GM12878 (cell line): Measurements from ENCODE around the gene CACNA1H. TPM values are rescaled to one million over a fixed set of nuclear protein-coding genes. Genes with fewer than 3 reads are reported as not detected.

Experiments
- ATAC-seq: fragments of 200-7000 bp; cut with Tn5 transposase; 3 replicates; pipeline ENCODE4 v1.9.1; 2020; ENCODE audit warnings: mild to moderate bottlenecking, moderate library complexity
- BruUV-seq: library from RNA; stranded (reverse); fragments of 400-500 nt; replicated peaks from 2 replicates; lab custom pipeline; 2021; lab: Mats Ljungman, UMichigan
- CTCF ChIA-PET: fragments of 300-600 bp; sonication (Branson Sonifier 250); formaldehyde crosslinking; extraction: SDS; loops from one replicate; lab custom pipeline; 2021; ENCODE audit warnings: inconsistent platforms; lab: Yijun Ruan, JAX
- POLR2A ChIA-PET: fragments of 350-600 bp; formaldehyde crosslinking; extraction: SDS; loops from one replicate; lab custom pipeline; 2021; ENCODE audit warnings: inconsistent platforms; lab: Charles Lee
- RAD21 ChIA-PET: fragments of 300-600 bp; sonication (Branson Sonifier 250); formaldehyde crosslinking; loops from one replicate; lab custom pipeline; 2023; ENCODE audit warnings: antibody characterized with exemption; ENCODE audit not compliant: unreplicated experiment; lab: Charles Lee
- SMC1A ChIA-PET: fragments of 300-600 bp; sonication (Branson Sonifier 250); formaldehyde crosslinking; loops from one replicate; lab custom pipeline; 2023; ENCODE audit not compliant: unreplicated experiment, uncharacterized antibody; lab: Charles Lee
- DNase-seq: peaks from one replicate; pipeline ENCODE4 v3.0.0-alpha.2; 2011; ENCODE audit warnings: low read depth, low spot score
- FAIRE-seq: peaks from 3 replicates; lab custom pipeline; 2011; peaks lifted over from hg19 to GRCh38; lab: Jason Lieb, UNC
- H2AFZ ChIP-seq: 2 replicates; pipeline ENCODE4 v1.6.0; 2011; ENCODE audit warnings: low read depth, low read length, control low read depth; ENCODE audit not compliant: control insufficient read depth
- H3K27ac ChIP-seq: 2 replicates; pipeline ENCODE4 v1.5.1; 2011; ENCODE audit warnings: control low read depth; ENCODE audit not compliant: control insufficient read depth, insufficient read depth
- H3K27me3 ChIP-seq, 2 experiments: replicated peaks in 1 of 2; 2 replicates each; pipeline versions ENCODE4 v1.6.0 to v1.6.1; 2011; ENCODE audit warnings: low read length in 1 of 2; ENCODE audit not compliant: control insufficient read depth in 2 of 2, insufficient read depth in 2 of 2
- H3K36me3 ChIP-seq, 2 experiments: 2 replicates each; pipeline ENCODE4 v1.5.1; 2011; ENCODE audit warnings: low read length in 1 of 2; ENCODE audit not compliant: control insufficient read depth in 2 of 2, insufficient read depth in 2 of 2
- H3K4me1 ChIP-seq: 2 replicates; pipeline ENCODE4 v1.6.1; 2011; ENCODE audit warnings: mild to moderate bottlenecking, low read length, moderate library complexity, mixed read lengths; ENCODE audit not compliant: control insufficient read depth, insufficient read depth
- H3K4me2 ChIP-seq: 2 replicates; pipeline ENCODE4 v1.6.0; 2011; ENCODE audit warnings: control low read depth; ENCODE audit not compliant: control insufficient read depth, insufficient read depth
- H3K4me3 ChIP-seq: fragments of 200-600 bp; sonication (generic); 2 replicates; pipeline ENCODE4 v1.5.1; 2016
- H3K79me2 ChIP-seq: 2 replicates; pipeline ENCODE4 v1.6.0; 2011; ENCODE audit warnings: low read length; ENCODE audit not compliant: control insufficient read depth, insufficient read depth
- H3K9ac ChIP-seq: 2 replicates; pipeline ENCODE4 v1.8.0; 2011; ENCODE audit warnings: low read length, control low read depth, mixed read lengths; ENCODE audit not compliant: control insufficient read depth, insufficient read depth
- H3K9me3 ChIP-seq: replicated peaks from 3 replicates; pipeline ENCODE4 v1.5.1; 2011; ENCODE audit warnings: mild to moderate bottlenecking, low read length; ENCODE audit not compliant: control insufficient read depth, insufficient read depth
- H4K20me1 ChIP-seq: 2 replicates; pipeline ENCODE4 v1.6.0; 2011; ENCODE audit not compliant: control insufficient read depth, insufficient read depth
- BMI1 ChIP-seq: fragments of 450-650 bp; IDR thresholded peaks from 2 replicates; pipeline ENCODE4 v1.6.1; 2016; ENCODE audit warnings: mild to moderate bottlenecking, moderate library complexity, borderline replicate concordance
- DPF2 ChIP-seq: fragments of 450-650 bp; IDR thresholded peaks from 2 replicates; pipeline ENCODE4 v1.6.1; 2017; ENCODE audit warnings: mild to moderate bottlenecking
- EP300 ChIP-seq, 2 experiments: fragments of 150-350 bp in 1 of 2; IDR thresholded peaks; 2 replicates each; pipeline ENCODE4 v1.6.1; 2011 to 2012; ENCODE audit warnings: low read depth in 2 of 2, low read length in 2 of 2, borderline replicate concordance in 1 of 2, improper control_type of control experiment in 1 of 2, inconsistent platforms in 1 of 2; ENCODE audit not compliant: control insufficient read depth in 1 of 2
- JUND ChIP-seq: IDR thresholded peaks from 2 replicates; pipeline ENCODE4 v1.6.1; 2012; ENCODE audit warnings: low read depth, mild to moderate bottlenecking, low read length, improper control_type of control experiment, moderate library complexity
- KAT2A ChIP-seq: conservative IDR thresholded peaks from 2 replicates; pipeline ENCODE4 v1.6.1; 2011; ENCODE audit warnings: low read depth, low read length; ENCODE audit not compliant: control insufficient read depth
- MAX ChIP-seq: IDR thresholded peaks from 2 replicates; pipeline ENCODE4 v1.6.1; 2012; ENCODE audit warnings: low read depth, low read length, improper control_type of control experiment
- PKNOX1 ChIP-seq: fragments of 450-650 bp; IDR thresholded peaks from 2 replicates; pipeline ENCODE4 v1.6.1; 2016; ENCODE audit warnings: mild to moderate bottlenecking
- SRF ChIP-seq, 2 experiments: IDR thresholded peaks; 2 replicates each; pipeline ENCODE4 v1.6.1; 2011; ENCODE audit warnings: low read depth in 2 of 2, low read length in 2 of 2, mild to moderate bottlenecking in 1 of 2, moderate library complexity in 1 of 2
- TCF7 ChIP-seq: IDR thresholded peaks from 2 replicates; pipeline ENCODE4 v1.6.1; 2014; ENCODE audit warnings: antibody characterized with exemption, borderline replicate concordance
- USF1 ChIP-seq: IDR thresholded peaks from 2 replicates; pipeline ENCODE4 v1.6.1; 2011; ENCODE audit warnings: borderline replicate concordance, low read depth, mild to moderate bottlenecking, moderate library complexity, mixed read lengths, low read length; ENCODE audit not compliant: insufficient read depth; ENCODE audit errors: extremely low read length
- ZBTB11 ChIP-seq: fragments of 450-650 bp; formaldehyde crosslinking; IDR thresholded peaks from 2 replicates; pipeline ENCODE4 v1.5.0; 2022; ENCODE audit warnings: mild to moderate bottlenecking, missing genetic modification characterization
- WGBS: methylation state at CpG from one replicate; pipeline ENCODE4 v1.1.6; 2016; ENCODE audit warnings: low lambda C conversion rate; ENCODE audit not compliant: insufficient replicate concordance, insufficient coverage; ENCODE audit errors: missing lambda C conversion rate; 5-methylcytosine and 5-hydroxymethylcytosine counted together
- in situ Hi-C: fragments of 300-500 bp; cut with MboI; formaldehyde crosslinking; loops from 9 replicates; pipeline ENCODE4 v1.14.3; 2018; ENCODE audit warnings: mixed read lengths
- intact Hi-C: fragments of 100-400 bp; cut with micrococcal nuclease; formaldehyde crosslinking; loops from one replicate; pipeline ENCODE4 v1.14.2; 2022; ENCODE audit not compliant: unreplicated experiment
- polyA plus RNA-seq, 11 experiments: library from polyadenylated mRNA; depleted of rRNA in 4 of 11; unstranded in 6 of 11; stranded (reverse) in 5 of 11; fragments of >200 nt; fragmentation: Nextera tagmentation in 4 of 11; fragmentation: Illumina TruSeq in 1 of 11; extraction: Ambion mirVana in 4 of 11; extraction: Trizol in 1 of 11; gene quantifications; 1 replicate in 1 of 11; 2 replicates in 10 of 11; pipeline versions ENCODE4 v1.2.1 to v1.2.3, GENCODE V29; 2011 to 2016; ENCODE audit warnings: inconsistent platforms in 2 of 11, missing spikeins in 2 of 11, low read depth in 1 of 11
- total RNA-seq, 4 experiments: library from RNA; depleted of rRNA in 3 of 4; stranded (reverse); fragments of >200 nt in 3 of 4; fragmentation: Illumina TruSeq in 1 of 4; extraction: Trizol in 1 of 4; gene quantifications; 2 replicates each; pipeline versions ENCODE4 v1.2.1 to v1.2.3, GENCODE V29; 2013 to 2021

CACNA1H gene
- total and polyA plus RNA-seq, 10 of the 15 experiments (the other 5 are each of a cell fraction or from before 2014, with no cell fraction given), result 0.03 to 0.54 TPM; not detected in 8

- TF ChIP-seq BMI1, result peak; percentile 24; the same call in 1 of the 2 replicates
- peak; percentile 68; the same call in 1 of the 2 replicates for TF ChIP-seq DPF2
- no peak for TF ChIP-seq MAX
- TF ChIP-seq EP300 (IDR thresholded peaks at IDR 0.05; ENCODE audit: borderline replicate concordance in 1 of 2, control insufficient read depth in 1 of 2, low read depth in 2 of 2, low read length in 2 of 2), result no peak
- TF ChIP-seq USF1, result peak; percentile 58
- TF ChIP-seq ZBTB11 (CRISPR knock-in tag), result no peak
- TF ChIP-seq TCF7, result no peak
- no peak for TF ChIP-seq PKNOX1
- no peak for TF ChIP-seq KAT2A
- no peak for TF ChIP-seq SRF (IDR thresholded peaks at IDR 0.05; ENCODE audit: low read depth in 2 of 2, low read length in 2 of 2)
- TF ChIP-seq JUND, result no peak
- FAIRE-seq (no peak), DNase-seq (no peak), ATAC-seq (no peak)
- no peak overlapping the region for H3K4me3 ChIP-seq
- H3K27me3 ChIP-seq, result no peaks in the 10 kb centered on the region
- ChIA-PET CTCF (no interaction called here), POLR2A (no interaction called here), SMC1A (no interaction called here), RAD21 (no interaction called here)
- no peaks in the 10 kb centered on the region for H4K20me1 ChIP-seq
- in situ Hi-C loops, result no loop called here
- intact Hi-C loops, result no loop called here
- H3K9ac ChIP-seq, result no peak overlapping the region
- H3K27ac ChIP-seq, result no peak overlapping the region
- no peaks in the 10 kb centered on the region for H3K4me1 ChIP-seq
- no peaks in the 10 kb centered on the region for H3K79me2 ChIP-seq
- BruUV-seq, result no TSS peak
- no peaks in the 10 kb centered on the region for H3K9me3 ChIP-seq
- H2AFZ ChIP-seq, result no peak overlapping the region
- no peaks in the 10 kb centered on the region for H3K36me3 ChIP-seq
- WGBS, result 62% methylated on average over 31 of the region's 38 CpGs
- no peak overlapping the region for H3K4me2 ChIP-seq
Observed at GRCh38 chr16:1174477-1175357, 21.8 kb downstream of the CACNA1H start.
